Thyroid gland (tissue), 4 donors: ENCODE measurements around the gene CNTN1. TPM values are rescaled to one million over a fixed set of nuclear protein-coding genes. Genes with fewer than 3 reads are reported as not detected.

Experiments used
- DNase-seq, 2 donors: peaks; one replicate each; pipeline ENCODE4 v3.0.0-alpha.2; 2019
- H3K27ac ChIP-seq, 3 donors: fragments of 200-600 bp; sonication (generic); 1 replicate in 2 of 3; 2 replicates in 1 of 3; pipeline ENCODE4 v1.5.1; 2016 to 2019; ENCODE audit warnings: mild to moderate bottlenecking in 1 of 3, moderate library complexity in 1 of 3
- H3K27me3 ChIP-seq: fragments of 200-600 bp; sonication (generic); one replicate; pipeline ENCODE4 v1.5.1; 2019
- H3K36me3 ChIP-seq, 2 donors: fragments of 200-600 bp; sonication (generic); one replicate each; pipeline ENCODE4 v1.5.1; 2016 to 2019
- H3K4me1 ChIP-seq, 2 donors: fragments of 200-600 bp; sonication (generic); one replicate each; pipeline ENCODE4 v1.5.1; 2017 to 2019
- H3K4me3 ChIP-seq, 3 donors: fragments of 200-600 bp; sonication (generic); replicated peaks in 1 of 3; 1 replicate in 2 of 3; 2 replicates in 1 of 3; pipeline ENCODE4 v1.5.1; 2016; ENCODE audit warnings: mild to moderate bottlenecking in 1 of 3
- H3K9me3 ChIP-seq: fragments of 200-600 bp; sonication (generic); one replicate; pipeline ENCODE4 v1.5.1; 2017
- POLR2A ChIP-seq, 2 donors: fragments of 450-650 bp; IDR thresholded peaks; one replicate each; pipeline ENCODE4 v1.6.1; 2017; ENCODE audit warnings: antibody characterized with exemption in 2 of 2, mild to moderate bottlenecking in 2 of 2, moderate library complexity in 1 of 2
- WGBS, 2 donors: methylation state at CpG; one replicate each; pipeline ENCODE4 v1.1.5; 2017; 5-methylcytosine and 5-hydroxymethylcytosine counted together
- intact Hi-C: fragments of 100-400 bp; cut with DNase I; formaldehyde crosslinking; loops from one replicate; pipeline ENCODE4 v1.15.1; 2023
- total RNA-seq, 4 donors: library from RNA; depleted of rRNA; stranded (reverse); fragments of >200 nt; gene quantifications; one replicate each; pipeline ENCODE4 v1.2.3, GENCODE V29; 2016
- TF ChIP-seq, protein P1 (sequence below), 6 experiments: fragments of 200-600 bp in 3 of 6; fragments of 450-650 bp in 3 of 6; sonication (generic) in 3 of 6; IDR thresholded peaks; one replicate each; pipeline ENCODE4 v1.5.1; 2016 to 2019; ENCODE audit warnings: antibody characterized with exemption in 6 of 6, mild to moderate bottlenecking in 2 of 6, inconsistent platforms in 1 of 6, moderate library complexity in 1 of 6

Gene CNTN1
- total RNA-seq, 4 donors from 2014 or later: 1.9 to 2.7 (median 2.0) TPM

DNA sequence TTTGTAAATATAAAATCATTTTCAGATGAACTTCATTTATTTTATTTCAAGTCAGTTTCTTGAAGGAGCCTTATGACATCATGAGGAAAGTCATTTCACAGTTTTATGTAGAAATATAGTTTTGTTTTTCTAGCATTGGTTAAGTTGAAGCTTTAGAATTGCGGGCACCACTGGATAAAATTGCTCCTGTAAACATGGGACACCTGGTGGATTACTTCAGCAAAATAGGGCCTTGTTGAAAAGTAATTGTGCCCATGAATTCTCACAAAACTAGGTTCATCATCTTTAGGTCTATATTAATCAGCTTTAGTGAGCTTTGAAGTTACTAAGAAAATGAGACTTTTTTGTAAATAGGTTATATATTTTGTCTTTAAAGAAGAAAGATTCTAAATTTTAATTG is 25.3 kb downstream of the CNTN1 start:
- WGBS, 2 donors: 77 to 89% methylated on average over 1 of the region's 1 CpG
- no peaks in the 10 kb centered on the region for H3K9me3 ChIP-seq
- H3K36me3 ChIP-seq: no peaks in the 10 kb centered on the region
- intact Hi-C loops: no loop called here
- TF ChIP-seq, protein P1, sequence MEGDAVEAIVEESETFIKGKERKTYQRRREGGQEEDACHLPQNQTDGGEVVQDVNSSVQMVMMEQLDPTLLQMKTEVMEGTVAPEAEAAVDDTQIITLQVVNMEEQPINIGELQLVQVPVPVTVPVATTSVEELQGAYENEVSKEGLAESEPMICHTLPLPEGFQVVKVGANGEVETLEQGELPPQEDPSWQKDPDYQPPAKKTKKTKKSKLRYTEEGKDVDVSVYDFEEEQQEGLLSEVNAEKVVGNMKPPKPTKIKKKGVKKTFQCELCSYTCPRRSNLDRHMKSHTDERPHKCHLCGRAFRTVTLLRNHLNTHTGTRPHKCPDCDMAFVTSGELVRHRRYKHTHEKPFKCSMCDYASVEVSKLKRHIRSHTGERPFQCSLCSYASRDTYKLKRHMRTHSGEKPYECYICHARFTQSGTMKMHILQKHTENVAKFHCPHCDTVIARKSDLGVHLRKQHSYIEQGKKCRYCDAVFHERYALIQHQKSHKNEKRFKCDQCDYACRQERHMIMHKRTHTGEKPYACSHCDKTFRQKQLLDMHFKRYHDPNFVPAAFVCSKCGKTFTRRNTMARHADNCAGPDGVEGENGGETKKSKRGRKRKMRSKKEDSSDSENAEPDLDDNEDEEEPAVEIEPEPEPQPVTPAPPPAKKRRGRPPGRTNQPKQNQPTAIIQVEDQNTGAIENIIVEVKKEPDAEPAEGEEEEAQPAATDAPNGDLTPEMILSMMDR (IDR thresholded peaks at IDR 0.05): no peak
- no peak overlapping the region for H3K4me3 ChIP-seq
- H3K27me3 ChIP-seq: no peaks in the 10 kb centered on the region
- no peak overlapping the region for H3K27ac ChIP-seq
- DNase-seq: no peak
- no peaks in the 10 kb centered on the region for H3K4me1 ChIP-seq

DNA sequence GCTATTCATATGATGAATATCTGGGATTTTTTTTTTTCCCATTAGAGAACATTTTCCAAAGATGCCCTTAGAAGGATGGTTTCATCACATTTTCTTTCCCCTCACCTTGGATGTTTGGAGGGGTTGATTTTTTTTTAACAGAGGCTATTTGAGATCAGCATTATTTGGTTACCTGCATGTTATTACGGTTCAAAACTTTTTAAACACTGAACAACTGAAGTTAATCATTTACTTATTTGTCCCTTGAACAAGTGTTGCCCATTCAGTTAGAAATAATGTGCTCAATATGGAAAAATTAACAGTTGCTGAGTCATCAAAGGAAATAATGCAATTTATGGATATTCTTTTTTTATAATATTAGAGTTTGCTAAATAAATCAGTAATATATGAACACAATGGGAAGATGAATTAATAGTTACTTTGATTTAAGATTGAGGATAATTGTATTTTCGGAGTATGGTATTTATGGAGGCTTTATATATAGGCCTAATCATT is 26.7 kb downstream of the CNTN1 start:
- no peak for TF ChIP-seq POLR2A (IDR thresholded peaks at IDR 0.05)
- TF ChIP-seq, protein P1 (IDR thresholded peaks at IDR 0.05): no peak
- DNase-seq: no peak
- H3K9me3 ChIP-seq: no peaks in the 10 kb centered on the region
- no peak overlapping the region for H3K4me3 ChIP-seq
- intact Hi-C loops: no loop called here
- no peaks in the 10 kb centered on the region for H3K27me3 ChIP-seq
- 91 to 92% methylated on average over 2 of the region's 2 CpGs for WGBS, 2 donors
- H3K36me3 ChIP-seq: no peaks in the 10 kb centered on the region
- H3K27ac ChIP-seq: no peak overlapping the region
- no peaks in the 10 kb centered on the region for H3K4me1 ChIP-seq

DNA sequence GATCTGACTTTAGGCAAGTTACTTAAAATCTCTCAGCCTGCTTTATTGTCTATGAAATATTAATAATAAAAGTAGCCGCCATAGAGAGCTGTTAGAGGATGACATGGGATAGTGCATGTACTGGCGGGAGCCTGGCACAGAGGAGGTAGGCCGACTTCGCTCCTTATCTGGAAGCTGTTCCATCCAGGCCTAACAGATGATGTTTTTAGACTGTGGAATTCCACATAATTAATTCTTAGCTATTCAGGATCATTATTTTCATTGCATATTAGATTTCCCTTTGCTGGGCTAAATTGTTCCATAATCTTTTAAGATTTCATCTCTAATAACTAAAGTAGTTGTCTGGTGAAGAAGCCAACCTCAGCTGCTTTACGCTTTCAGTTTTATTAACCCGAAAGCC is 30.8 kb downstream of the CNTN1 start:
- H3K36me3 ChIP-seq: no peaks in the 10 kb centered on the region
- no peak overlapping the region for H3K4me3 ChIP-seq
- H3K27me3 ChIP-seq: no peaks in the 10 kb centered on the region
- H3K27ac ChIP-seq: no peak overlapping the region
- 86 to 90% methylated on average over 6 of the region's 6 CpGs for WGBS, 2 donors
- H3K4me1 ChIP-seq: no peaks in the 10 kb centered on the region
- TF ChIP-seq POLR2A (IDR thresholded peaks at IDR 0.05): no peak
- TF ChIP-seq, protein P1 (IDR thresholded peaks at IDR 0.05): no peak
- DNase-seq: no peak
- no peaks in the 10 kb centered on the region for H3K9me3 ChIP-seq
- intact Hi-C loops: no loop called here

GRCh38 chr12:40726366-40726765 is 34.1 kb downstream of the CNTN1 start:
- TF ChIP-seq, protein P1 (IDR thresholded peaks at IDR 0.05): no peak
- TF ChIP-seq POLR2A (IDR thresholded peaks at IDR 0.05): no peak
- H3K9me3 ChIP-seq: no peaks in the 10 kb centered on the region
- intact Hi-C loops: no loop called here
- WGBS, 2 donors: 96 to 97% methylated on average over 1 of the region's 1 CpG
- H3K4me3 ChIP-seq: no peak overlapping the region
- no peaks in the 10 kb centered on the region for H3K4me1 ChIP-seq
- no peak overlapping the region for H3K27ac ChIP-seq
- no peaks in the 10 kb centered on the region for H3K36me3 ChIP-seq
- DNase-seq: no peak
- H3K27me3 ChIP-seq: no peaks in the 10 kb centered on the region

- intact Hi-C loops: no loop called here
- Histone ChIP-seq H3K27me3 (no peaks in the 10 kb centered on the region), H3K9me3 (no peaks in the 10 kb centered on the region), H3K36me3 (no peaks in the 10 kb centered on the region), H3K4me1 (no peaks in the 10 kb centered on the region), H3K27ac (no peak overlapping the region), H3K4me3 (no peak overlapping the region)
- no peak for DNase-seq
- WGBS, 2 donors: 80 to 84% methylated on average over 4 of the region's 4 CpGs
- TF ChIP-seq, protein P1 (IDR thresholded peaks at IDR 0.05): no peak
- no peak for TF ChIP-seq POLR2A (IDR thresholded peaks at IDR 0.05)
Observed at GRCh38 chr12:40727774-40728483, 35.7 kb downstream of the CNTN1 start.
